ENCODE results near the gene LYPLAL1.

GRCh38 chr1:219152751-219153150 is 20.9 kb upstream of the LYPLAL1 start:
- TF ChIP-seq MXI1 (IDR thresholded peaks at IDR 0.05; ENCODE audit: low read depth, low read length) (no peak), IRF3 (IDR thresholded peaks at IDR 0.05; ENCODE audit: low read depth, low read length) (no peak), REST (IDR thresholded peaks at IDR 0.05; ENCODE audit: low read depth, low read length) (no peak), GABPA (IDR thresholded peaks at IDR 0.05; ENCODE audit: low read depth) (no peak), PBX3 (IDR thresholded peaks at IDR 0.05) (no peak), CTCF (IDR thresholded peaks at IDR 0.05) (no peak), TEAD4 (IDR thresholded peaks at IDR 0.05; ENCODE audit: borderline replicate concordance, insufficient read depth) (no peak), YY1 (IDR thresholded peaks at IDR 0.05; ENCODE audit: low read depth) (no peak), USF1 (IDR thresholded peaks at IDR 0.05; ENCODE audit: borderline replicate concordance, low read depth) (no peak), EP300 (IDR thresholded peaks at IDR 0.05; ENCODE audit: borderline replicate concordance in 1 of 2, low read depth in 1 of 2, low read length in 1 of 2) (no peak), RAD21 (IDR thresholded peaks at IDR 0.05; ENCODE audit: low read length) (no peak), SMC3 (IDR thresholded peaks at IDR 0.05; ENCODE audit: low read depth, low read length) (no peak)
